LHCN-M2 (cell line): ENCODE data around the gene GDI1. TPM values are rescaled to one million over a fixed set of nuclear protein-coding genes. Genes with fewer than 3 reads are reported as not detected.
"Not testable (repeated sequence)": the region's sequence is repeated elsewhere in the genome, so short reads cannot be mapped to it uniquely, and the experiment has no call there.

ENCODE experiments used
- DNase-seq: peaks from one replicate; pipeline ENCODE4 v3.0.0-alpha.2; 2012; ENCODE audit warnings: low read depth
- polyA plus RNA-seq: library from polyadenylated mRNA; unstranded; fragments of >200 nt; gene quantifications from one replicate; pipeline ENCODE4 v1.2.1, GENCODE V29; 2012; ENCODE audit warnings: missing spikeins
- total RNA-seq: library from RNA; depleted of rRNA; stranded (reverse); fragments of >200 nt; gene quantifications from 2 replicates; pipeline ENCODE4 v1.2.3, GENCODE V29; 2014; rRNA removed

GDI1 gene
- 190 and 218 TPM in 2 replicates for total RNA-seq
- polyA plus RNA-seq, result 150 TPM

DNA sequence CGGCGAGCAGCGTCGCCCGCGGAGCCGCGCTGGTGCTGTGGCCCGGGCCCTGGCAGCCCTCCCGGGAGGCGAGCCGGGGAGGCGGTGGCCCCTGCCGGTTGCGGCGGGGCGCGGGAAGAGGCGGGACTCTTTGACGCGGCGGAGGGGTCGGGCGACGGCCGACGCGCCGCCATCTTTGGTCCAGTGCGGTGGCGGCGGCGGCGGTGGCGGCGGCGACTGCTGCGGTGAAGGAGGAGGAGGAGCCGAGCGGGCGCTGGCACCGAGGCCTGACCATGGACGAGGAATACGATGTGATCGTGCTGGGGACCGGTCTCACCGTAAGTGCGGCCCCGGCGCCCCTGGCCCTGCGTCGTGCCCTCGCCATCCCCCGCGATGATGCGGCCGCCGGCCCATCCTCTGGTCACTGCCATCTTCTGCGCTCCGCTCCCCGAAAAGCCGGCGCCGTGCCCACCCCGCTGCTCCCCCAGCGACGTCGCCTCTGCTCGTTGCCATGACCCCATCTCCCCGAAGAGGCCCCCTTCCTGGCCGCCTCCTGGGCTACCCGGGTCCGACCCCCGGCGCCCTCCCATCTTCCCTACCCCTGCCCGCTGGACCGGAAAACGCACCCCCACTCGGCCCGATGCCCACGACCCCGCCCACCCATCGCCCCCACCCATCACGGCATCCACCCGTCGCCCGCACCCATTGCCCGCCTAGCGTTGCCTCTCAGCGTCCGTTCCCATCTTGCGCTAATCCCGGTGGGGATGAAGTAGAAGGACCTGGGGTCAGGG is at the start of gene GDI1:
Gene GDI1, plus strand, starts transcription at position 172 of the 770 bp plus-strand sequence. Its CDS starts 101 bp downstream, at position 273.
- peak; percentile 43 for DNase-seq

DNA sequence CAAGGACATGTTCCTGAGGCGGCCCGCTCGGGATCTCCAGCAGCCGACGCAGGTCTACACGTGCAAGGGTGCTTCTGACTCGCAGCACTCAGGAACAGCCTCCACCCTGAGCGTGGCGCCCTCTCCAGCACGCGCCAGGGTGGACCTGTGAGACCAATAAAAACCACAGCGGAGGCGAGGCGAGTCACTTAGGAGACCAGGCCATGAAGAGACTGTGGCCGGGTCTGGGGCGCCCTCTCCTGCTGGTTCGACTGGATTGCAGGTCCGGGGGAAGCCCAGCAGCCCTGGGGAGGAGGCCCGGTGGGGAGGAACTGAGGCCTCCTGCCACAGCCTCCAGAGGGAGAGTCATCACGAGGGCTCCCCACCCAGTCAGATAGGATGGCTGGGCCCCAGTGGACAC is 48.9 kb upstream of the GDI1 start:
- DNase-seq, result not testable (repeated sequence)

DNA sequence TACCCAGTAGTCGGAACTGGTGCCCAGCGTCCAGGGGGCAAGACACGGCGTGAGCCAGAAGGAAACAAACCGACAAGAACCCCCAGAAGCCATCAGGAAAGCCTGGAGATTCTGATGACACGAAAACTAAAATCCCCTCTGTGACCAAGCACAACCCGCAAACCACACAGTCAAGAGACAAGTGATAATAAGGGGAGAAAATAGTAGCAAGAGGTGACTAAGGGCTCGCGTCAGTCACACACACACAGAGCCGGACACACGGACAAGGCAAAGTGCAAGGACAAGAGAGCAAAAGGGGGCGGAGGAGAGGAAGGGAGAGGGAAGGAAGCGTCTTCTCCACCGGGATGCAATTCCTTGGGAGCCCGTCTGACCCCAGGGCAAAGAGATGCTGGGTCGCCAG is 48.3 kb upstream of the GDI1 start:
- DNase-seq, result not testable (repeated sequence)

DNA sequence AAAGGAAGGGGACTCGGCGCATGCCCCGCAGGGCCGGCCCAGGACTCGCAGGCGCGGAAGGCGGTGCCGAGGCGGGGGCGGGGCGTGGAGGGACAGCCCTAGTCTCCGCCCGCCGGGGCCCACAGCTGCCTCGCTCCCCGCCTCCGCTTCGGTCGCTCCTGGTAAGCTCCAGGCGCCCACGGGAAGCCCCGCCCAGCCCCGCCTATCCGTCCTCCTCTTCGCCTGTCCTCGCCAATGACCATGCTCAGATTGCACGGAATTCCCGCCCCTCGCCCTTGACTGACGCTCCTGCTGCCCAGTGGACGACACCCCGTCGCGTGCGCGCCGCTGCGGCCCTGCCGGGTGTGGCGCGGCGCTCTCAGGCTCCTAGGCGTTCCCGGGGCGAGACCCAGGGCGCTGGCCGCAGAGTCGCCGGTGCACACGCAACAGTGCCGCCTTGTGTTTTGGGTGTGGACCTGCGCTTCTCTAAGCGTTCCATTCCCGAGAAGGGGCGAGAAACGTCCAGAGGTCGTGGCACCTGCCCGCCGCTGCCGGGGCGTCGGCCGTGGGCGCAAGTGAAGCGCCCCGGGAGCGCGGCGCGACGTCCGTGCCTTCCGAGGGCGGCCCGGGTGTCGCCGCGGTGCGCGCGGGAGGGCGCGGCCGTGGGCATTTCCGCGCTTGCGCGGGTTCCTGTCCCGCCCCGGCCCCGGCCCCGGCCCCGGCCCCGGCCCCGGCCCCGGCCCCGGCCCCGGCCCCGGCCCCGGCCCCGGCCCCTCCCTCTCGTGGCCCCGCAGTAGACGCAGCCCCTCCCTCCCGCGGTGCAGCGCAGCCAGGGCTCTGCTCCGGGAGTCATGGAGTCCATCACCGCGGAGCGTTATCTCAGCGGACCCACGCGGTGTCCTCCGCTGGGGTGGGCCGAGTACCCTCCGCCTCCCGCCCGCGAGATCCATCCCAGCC is 46.9 kb upstream of the GDI1 start:
- DNase-seq, result not testable (repeated sequence)

DNA sequence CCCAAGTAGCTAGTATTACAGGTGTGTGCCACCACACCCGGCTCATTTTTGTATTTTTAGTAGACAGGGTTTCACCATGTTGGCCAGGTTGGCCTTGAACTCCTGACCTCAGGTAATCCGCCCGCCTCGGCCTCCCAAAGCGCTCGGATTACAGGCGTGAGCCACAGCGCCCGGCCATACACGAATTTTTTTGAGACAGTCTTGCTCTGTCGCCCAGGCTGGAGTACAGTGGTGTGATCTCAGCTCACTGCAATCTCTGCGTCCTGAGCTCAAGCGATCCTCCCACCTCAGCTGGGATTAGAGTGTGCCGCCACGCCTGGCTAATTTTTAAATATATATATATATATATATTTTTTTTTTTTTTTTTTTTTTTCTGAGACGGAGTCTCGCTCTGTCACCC is 40.6 kb upstream of the GDI1 start:
- not testable (repeated sequence) for DNase-seq

DNA sequence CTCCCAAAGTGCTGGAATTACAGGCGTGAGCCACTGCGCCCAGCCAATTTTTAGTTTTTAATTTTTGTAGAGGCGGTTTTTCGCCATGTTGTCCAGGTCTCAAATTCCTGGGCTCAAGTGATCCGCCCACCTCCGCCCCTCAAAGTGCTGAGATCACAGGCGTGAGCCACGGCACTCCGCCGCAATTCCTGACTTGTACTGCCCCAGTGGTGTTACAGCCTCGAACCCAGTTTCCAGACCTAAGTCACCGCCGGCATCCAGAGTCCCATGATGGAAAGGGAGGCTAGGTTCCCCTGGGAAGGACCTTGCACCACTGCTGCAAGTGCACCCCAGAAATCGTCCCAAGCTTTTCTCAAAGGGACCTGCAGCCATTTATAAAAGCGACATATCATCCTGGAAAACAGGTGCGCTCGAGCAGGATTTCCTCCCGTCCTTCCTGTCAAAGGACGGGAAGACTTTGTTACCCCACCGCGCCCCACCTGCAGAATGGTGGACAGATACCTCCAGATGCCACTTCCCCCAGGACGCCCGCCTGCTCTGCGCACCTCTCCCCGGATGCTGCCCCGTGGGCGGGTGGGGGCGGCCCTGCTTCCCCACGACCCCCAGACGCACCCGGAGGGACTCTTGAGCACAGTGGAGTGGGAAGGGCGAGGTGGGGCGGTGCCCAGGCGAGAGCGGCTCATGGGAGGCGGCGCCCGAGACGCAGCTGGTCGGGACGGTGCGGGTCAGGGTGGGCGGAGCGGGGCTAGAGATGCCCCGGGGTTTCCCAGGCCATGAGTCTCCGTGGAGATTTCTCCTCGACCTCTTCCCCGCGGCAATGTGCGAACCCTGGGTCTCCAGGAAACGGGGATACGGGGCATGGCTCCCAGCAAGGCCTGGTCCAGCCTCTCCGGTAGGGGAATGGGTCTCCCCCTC is 39.7 kb upstream of the GDI1 start:
- peak; percentile 64 for DNase-seq

DNA sequence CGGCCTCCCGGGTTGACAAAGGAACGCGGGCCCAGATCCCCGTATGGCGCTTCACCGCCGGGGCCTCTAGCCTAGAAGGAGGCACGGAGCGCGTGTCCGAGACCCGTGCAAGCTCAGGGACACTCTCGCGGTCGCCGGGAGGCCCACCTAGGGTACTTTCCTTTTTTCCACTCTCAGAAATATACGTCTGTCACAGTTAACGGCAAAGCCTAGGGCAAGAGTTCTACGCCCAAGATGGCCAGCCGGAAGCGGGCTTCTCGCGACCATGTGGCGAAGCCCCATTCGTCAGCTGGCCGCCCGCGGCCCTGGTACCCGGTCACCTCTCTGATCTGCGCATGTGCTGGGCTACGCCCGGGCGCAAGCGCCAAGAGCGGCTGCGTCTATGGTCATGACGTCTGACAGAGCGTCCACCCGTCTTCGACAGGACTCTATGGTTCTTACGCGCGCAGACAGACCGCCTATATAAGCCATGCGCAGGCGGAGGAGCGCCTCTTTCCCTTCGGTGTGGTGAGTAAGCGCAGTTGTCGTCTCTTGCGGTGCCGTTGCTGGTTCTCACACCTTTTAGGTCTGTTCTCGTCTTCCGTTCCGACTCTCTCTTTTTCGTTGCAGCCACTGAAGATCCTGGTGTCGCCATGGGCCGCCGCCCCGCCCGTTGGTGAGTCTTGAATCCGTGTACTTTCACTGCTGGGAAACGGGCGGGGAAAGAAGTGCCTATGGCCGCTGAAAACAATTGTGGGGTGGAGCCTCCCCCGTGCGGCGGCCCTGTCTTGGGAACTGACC is 38.9 kb upstream of the GDI1 start, which contains the start of gene RPL10:
Gene RPL10, plus strand, starts transcription at position 490 of the 780 bp plus-strand sequence. Its CDS starts 143 bp downstream, at position 633.
- DNase-seq, result peak; percentile 96

DNA sequence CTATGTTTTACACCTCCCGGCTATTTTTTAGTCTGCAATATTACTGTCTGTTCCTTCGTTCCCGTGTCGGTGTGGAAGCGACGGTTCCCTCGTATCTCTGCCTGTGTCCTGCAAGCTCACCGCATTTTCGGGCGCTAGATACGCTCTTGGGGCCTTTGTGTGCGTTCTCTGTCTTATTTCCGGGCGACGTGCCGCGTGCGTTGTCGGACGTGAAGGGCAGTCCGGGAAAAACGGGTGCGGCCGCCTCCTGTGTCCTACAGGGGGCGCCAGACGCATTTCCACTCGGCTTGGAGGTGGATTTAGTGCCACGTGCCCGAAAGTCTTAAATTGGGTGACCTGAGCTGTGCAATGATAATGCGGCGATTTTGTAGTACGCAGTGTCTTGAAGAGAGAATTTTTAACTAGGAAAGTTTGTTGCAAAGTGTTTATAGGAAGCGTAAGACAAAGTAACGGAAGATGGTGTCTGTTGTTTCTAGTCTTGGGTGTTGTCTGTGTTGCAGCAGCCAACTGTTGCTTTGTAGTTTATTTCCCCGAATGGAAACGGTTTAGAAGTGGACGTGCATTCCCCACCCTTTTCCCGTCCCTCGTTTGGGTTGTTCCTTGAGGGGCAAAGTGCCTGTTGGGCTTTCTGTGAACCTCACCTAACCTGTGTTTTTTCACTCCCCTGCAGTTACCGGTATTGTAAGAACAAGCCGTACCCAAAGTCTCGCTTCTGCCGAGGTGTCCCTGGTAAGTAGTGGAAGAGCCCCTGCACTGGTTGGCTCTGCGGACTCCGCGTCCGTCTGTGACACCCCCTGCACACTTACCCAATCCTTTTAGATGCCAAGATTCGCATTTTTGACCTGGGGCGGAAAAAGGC is 38.1 kb upstream of the GDI1 start:
- DNase-seq, result peak; percentile 79

DNA sequence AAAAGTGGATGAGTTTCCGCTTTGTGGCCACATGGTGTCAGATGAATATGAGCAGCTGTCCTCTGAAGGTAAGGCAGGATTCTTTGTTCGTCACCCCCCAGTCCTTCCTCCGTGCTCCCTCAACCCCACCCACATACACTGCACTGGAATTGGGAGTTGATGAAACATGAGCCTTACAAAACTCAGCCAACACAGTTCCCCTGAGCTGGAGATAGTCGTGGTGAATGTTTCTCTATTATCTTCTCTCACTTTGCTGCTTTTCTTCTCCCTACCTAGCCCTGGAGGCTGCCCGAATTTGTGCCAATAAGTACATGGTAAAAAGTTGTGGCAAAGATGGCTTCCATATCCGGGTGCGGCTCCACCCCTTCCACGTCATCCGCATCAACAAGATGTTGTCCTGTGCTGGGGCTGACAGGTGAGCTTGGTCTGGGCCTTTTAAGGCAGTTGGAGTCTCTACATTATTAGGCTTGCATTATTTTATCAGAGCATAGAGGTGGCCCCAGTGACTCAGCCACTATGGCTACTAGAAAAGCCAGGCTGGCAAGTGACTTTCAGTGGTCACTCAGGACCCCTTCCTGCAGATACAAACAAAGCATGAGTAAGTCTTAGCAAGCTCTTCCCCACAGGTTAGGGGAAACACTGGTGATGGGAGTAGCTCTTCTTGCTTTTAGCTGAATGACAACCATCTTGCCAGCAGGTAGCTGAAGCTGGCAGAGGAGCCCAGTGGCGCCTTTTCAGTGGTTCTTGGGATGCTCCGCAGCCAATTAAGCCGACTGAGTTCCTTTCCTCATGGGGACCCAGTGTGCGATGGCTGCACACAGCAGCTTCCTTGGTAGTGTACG is 37.2 kb upstream of the GDI1 start:
- DNase-seq, result peak; percentile 38

DNA sequence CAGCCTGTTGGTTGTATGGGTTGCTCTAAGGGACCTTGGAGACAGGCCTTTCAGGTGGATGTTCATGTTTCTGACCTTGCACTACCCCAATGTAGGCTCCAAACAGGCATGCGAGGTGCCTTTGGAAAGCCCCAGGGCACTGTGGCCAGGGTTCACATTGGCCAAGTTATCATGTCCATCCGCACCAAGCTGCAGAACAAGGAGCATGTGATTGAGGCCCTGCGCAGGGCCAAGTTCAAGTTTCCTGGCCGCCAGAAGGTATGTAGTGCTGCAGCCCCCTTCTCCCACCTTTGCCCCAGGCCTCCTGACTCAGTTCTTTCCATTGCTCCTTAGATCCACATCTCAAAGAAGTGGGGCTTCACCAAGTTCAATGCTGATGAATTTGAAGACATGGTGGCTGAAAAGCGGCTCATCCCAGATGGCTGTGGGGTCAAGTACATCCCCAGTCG is 36.6 kb upstream of the GDI1 start:
- DNase-seq, result not testable (repeated sequence)

DNA sequence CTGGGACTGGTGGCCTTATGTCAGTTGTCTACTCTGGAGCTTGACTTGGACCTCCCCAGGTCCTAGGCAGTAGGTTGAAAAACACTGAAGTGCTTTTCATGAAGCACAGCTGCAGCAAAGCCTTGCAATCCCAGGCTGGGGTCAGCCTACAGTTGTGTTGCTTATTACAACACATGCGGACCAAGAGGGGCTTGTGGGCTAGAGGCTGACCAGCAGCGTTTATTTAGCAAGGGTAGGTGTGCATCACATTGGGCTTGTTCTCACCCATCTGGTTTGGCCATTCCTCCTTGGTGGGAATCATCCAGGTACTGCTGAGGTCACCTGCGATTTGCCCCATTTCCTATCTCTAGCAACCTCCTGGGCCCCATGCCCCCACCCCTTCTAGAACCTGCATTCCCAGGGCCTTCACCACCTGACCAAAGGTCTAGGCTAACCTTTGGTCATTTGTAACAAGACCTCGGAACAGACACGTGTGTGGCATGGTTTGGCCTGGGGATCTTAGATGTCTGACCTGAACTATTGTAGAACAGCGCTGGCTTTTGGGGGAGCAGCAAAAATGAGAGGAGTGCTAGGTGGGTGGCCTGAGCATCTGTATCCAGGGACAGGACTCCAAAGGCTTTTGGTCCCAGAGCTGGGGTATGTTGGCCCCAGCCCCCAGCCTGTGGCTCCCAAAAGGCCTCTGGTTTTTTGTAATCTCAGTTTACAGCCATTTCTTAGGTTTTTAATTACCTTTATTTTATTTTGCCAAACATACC is 35.7 kb upstream of the GDI1 start:
- no peak for DNase-seq

DNA sequence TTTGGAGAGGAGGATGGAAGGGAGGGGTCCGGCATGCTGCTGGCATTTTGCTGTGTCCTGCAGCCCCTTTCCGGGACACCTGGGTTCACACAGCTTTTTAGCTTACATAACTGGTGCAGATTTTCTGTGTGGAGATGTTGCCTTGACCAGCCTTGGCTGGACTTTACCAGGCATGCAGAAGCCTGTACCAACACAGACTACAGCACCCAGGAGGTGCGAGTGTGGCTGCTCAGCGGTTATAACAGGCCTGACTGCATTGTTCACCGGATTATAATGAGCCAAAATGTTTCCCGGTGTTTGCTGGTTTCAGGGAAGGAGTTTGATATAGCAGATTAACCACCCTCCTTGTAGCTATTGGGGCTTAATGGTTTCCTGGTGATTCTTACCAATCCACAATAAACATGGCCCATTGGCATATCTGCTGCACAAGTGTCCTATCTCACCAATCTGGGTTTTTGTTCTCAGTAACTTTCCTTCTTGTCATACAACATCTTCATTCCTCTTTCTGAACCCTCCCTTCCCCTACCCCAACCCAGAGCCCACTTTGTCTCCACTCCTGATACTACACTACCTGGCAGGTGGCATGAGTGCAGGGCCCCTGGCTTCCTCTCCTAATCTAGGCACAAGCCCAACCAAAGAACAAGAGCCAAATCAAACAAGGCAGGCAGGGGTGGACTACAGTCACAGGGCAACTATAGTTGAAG is 34.9 kb upstream of the GDI1 start:
- DNase-seq, result no peak

DNA sequence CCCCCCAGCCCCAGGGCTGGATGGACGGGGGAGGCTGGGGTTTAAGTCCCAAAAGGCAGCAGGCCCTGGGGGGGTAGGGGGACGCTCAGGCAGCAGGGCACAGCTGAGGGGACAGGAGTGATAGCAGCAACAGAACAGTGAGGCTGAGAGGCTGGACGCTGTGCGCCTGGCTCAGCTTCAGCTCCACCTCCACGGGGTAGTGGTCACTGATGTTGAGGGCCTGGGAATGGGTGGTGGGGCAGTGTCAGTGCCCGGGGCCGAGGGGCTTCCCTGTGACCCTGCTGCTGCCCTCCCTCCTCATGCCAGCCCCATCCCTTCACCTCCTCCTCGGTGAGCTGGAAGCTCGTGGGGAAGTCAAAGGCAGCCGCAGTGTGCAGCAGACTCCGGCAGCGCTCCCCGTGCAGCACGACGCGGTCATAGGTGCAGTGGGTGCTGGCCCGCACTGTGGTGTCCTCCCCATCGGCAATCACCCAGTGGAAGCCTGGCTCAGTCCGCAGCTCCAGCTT is 34.3 kb upstream of the GDI1 start:
- no peak for DNase-seq

DNA sequence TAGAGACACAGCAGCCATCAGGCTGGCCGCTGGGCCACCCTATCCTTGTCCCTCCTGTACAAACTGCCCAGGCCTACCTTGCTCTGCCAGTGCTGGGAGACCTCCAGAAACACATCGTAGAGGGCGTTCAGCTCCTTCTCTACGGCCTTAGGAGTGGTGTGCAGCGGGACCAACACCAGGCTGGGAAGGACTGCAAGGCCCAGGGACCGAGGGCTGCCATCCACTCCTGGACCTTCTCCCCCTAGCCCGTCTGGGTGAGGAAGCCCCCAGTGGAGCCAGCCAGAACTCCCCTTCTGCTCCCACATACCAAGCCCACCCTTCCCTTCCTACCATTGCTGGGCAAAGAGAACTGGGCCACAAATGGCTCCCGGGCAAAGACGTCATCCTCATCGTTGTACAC is 33.8 kb upstream of the GDI1 start:
- no peak for DNase-seq

DNA sequence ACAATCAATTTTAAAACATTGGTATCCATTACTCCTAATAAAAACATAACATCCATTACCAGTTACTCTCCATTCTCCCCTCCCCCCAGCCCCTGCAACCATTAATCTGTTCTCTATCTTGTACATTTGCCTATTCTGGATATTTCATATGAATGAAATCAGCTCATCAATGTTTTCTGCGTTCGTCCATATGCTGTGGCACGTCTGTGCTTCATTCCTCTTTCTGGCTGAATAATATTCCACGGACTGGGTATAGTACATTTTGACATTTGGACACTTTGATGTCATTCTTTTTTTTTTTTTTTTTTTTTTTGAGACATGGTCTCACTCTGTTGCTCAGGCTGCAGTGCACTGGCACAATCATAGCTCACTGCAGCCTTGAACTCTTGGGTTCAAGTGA is 33.1 kb upstream of the GDI1 start:
- DNase-seq, result no peak

DNA sequence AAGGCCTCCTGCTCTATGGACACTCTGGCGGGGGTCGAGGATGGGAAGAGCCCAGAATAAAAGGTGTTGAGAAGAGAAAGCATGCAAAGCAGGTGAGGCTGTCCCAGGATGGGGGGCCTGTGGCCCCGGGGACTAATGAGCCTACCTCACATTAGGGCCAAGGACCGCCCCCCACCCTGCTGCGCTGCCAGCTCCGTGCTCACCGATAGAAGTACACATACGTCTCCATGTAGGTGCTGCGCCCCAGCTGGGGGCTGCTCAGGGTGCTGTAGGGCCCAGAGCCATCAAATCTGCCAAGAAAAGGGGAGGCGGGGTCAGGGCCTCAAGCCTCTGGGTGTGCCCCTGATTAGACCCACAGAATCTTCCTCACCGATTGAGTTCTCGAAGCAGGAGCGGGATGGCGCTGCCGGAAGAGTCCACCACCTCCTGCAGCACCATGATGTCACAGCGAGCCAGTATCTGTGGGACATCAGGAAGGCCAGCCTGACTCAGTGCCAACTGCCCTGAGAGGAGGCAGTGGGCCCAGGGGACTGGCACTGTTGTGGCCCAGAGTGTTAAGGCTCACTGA is 32.2 kb upstream of the GDI1 start:
- DNase-seq, result no peak
